ENCODE results near the gene MROH8. TPM values are rescaled to one million over a fixed set of nuclear protein-coding genes. Genes with fewer than 3 reads are reported as not detected.

Gene MROH8
- 4.1 and 6.4 TPM in 2 replicates for total RNA-seq

DNA sequence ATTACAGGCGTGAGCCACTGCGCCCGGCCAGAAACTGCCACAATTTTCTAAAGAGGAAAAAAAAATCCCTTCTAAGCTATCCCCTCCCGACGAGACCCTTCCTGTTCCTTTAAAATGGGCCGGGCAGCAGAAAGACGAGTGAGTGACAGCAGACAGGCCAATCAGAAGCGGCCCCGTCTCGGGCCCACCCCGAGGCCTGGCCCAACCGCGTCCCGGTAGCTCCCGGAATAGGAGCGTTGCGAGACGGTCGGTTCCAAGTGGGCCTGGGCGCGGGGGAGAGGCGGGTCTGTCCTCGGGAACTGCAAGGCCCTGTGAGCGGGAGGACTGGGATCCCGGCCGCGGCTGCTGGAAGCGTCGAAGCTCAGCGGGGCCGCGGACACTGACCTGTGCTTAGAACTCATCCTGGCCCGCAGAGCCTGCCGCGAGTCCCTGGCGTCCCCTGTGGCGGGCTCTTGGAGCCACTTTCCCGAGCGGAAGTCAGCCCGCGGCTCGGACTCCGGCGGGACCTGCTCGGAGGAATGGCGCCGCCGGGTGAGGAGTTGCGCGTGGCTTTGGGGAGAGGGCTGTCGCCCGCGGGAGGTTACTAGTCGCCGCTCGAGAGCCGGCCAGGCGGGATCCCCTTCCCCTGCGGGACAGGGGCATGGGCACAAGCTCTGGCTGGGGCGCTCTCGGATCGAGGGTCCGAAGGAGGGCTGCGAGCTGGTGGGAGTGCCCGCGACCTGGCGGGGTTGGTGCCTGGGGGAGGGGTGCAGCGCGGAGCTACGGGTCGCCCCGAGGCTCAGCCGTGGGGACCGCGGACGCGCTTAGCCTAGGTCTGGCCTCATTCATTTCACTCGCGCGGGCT, at the start of gene MROH8, which contains the start of gene RPN2:
MROH8 (minus strand) TSS at position 710 of the 844 bp plus-strand sequence.
RPN2 (plus strand) TSS at position 492 of the 844 bp plus-strand sequence; CDS start at position 519, 27 bp downstream.

DNA sequence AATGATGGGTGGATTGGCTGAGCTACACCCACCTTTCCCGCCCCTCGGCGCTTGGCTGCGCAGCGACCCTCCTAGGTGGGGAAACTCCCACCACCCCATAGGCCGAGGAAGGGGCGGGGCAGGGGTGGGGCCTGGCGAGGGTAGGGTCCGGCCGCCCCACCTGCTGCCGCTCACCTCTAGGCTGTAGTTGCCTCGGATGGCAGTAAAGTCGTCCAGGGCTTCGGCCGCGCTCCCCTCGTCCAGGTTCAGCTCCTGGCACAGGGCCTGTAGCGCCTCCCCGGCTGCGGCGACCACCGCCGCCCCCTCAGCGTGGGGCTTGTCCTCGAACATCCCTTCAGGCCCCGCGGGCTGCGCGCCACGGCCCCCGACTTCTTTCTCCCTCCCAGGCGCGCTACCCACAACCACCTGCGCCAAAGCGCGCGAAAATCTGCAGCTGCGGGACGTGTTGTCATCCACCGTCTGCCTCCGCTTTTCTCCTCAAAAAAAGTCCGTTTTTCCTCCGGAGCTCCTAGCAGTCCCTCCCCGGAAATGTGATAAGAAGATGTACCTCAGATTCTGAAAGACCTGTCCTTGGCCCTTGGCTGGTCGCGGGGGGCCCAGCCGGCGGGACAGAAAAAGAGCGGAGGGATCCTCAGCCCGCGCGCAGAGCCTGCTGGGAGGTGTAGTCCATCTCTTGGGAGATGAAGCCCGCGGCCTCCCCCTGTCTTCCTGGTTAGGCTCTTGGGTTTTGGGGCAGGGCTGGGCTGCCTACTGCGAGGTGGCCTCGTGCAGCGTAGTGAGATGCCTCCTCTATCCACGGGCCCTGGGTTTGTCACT, 83.5 kb downstream of the MROH8 start, which contains the start of gene RBL1:
RBL1 (minus strand) TSS at position 399 of the 816 bp plus-strand sequence; CDS start at position 330, 69 bp downstream.

Other genes with a start within 250 kb of the MROH8 start
- gene SAMHD1, start 227.8 kb downstream of the MROH8 start, total RNA-seq = 24.3 and 24.5 TPM in 2 replicates
- 14.4 and 18.4 TPM in 2 replicates for gene RBL1, start 83.6 kb downstream of the MROH8 start, total RNA-seq
- gene RPN2, start 218 bp downstream of the MROH8 start, total RNA-seq = 245 and 257 TPM in 2 replicates
- not detected in 2 replicates for gene GHRH, start 82.3 kb upstream of the MROH8 start, total RNA-seq
- gene MANBAL, start 110.1 kb upstream of the MROH8 start, total RNA-seq = 19.0 and 21.6 TPM in 2 replicates
- gene SRC, start 166.6 kb upstream of the MROH8 start, total RNA-seq = 24.6 and 25.0 TPM in 2 replicates

Measured in articular chondrocyte of knee joint (primary cell).